GM23338 (cell line): Measurements from ENCODE around the gene IRF2BPL. TPM values are rescaled to one million over a fixed set of nuclear protein-coding genes. Genes with fewer than 3 reads are reported as not detected.
A peak's percentile ranks its signal among the peaks of the same experiment; 100 is the strongest.

ENCODE experiments used
- ATAC-seq: fragments of 200-7000 bp; cut with Tn5 transposase; 3 replicates; pipeline ENCODE4 v1.9.1; 2020
- DNase-seq: peaks from one replicate; pipeline ENCODE4 v3.0.0-alpha.2; 2015; ENCODE audit warnings: low spot score
- H2AFZ ChIP-seq: fragments of 200-600 bp; sonication (generic); 2 replicates; pipeline ENCODE4 v1.8.0; 2016; ENCODE audit warnings: antibody characterized with exemption, mild to moderate bottlenecking, moderate library complexity
- H3F3A ChIP-seq: fragments of 200-600 bp; sonication (generic); replicated peaks from 2 replicates; pipeline ENCODE4 v1.8.0; 2017; ENCODE audit warnings: antibody characterized with exemption, mixed run types, low read depth
- H3K27ac ChIP-seq: fragments of 200-600 bp; sonication (generic); 2 replicates; pipeline ENCODE4 v1.6.1; 2016; ENCODE audit warnings: low read depth
- H3K27me3 ChIP-seq: fragments of 200-600 bp; sonication (generic); 2 replicates; pipeline ENCODE4 v1.8.0; 2016; ENCODE audit warnings: mild to moderate bottlenecking, mixed run types, moderate library complexity; ENCODE audit not compliant: insufficient read depth
- H3K36me3 ChIP-seq: fragments of 200-600 bp; sonication (generic); 2 replicates; pipeline ENCODE4 v1.8.0; 2016; ENCODE audit warnings: mild to moderate bottlenecking; ENCODE audit not compliant: insufficient read depth
- H3K4me1 ChIP-seq: fragments of 200-600 bp; sonication (generic); 2 replicates; pipeline ENCODE4 v1.8.0; 2016; ENCODE audit warnings: mild to moderate bottlenecking, moderate library complexity; ENCODE audit not compliant: insufficient read depth
- H3K4me2 ChIP-seq: fragments of 200-600 bp; sonication (generic); 2 replicates; pipeline ENCODE4 v1.7.1; 2017; ENCODE audit warnings: mixed run types
- H3K4me3 ChIP-seq: fragments of 200-600 bp; sonication (generic); 2 replicates; pipeline ENCODE4 v1.6.1; 2016; ENCODE audit warnings: mixed run types
- H3K79me2 ChIP-seq: fragments of 200-600 bp; sonication (generic); replicated peaks from 2 replicates; pipeline ENCODE4 v1.8.0; 2017; ENCODE audit warnings: mild to moderate bottlenecking; ENCODE audit not compliant: insufficient read depth
- H3K9me2 ChIP-seq: fragments of 200-600 bp; sonication (generic); 2 replicates; pipeline ENCODE4 v1.8.0; 2017; ENCODE audit not compliant: insufficient read depth
- H4K20me1 ChIP-seq: fragments of 200-600 bp; sonication (generic); replicated peaks from 2 replicates; pipeline ENCODE4 v1.8.0; 2017; ENCODE audit warnings: mild to moderate bottlenecking; ENCODE audit not compliant: insufficient read depth
- H3K27ac Mint-ChIP-seq: 2 replicates; pipeline ENCODE4 v1.8.0; 2020; ENCODE audit warnings: inconsistent platforms, mild to moderate bottlenecking, moderate library complexity, mixed read lengths
- H3K27me3 Mint-ChIP-seq: 3 replicates; pipeline ENCODE4 v1.8.0; 2022; ENCODE audit warnings: low read depth, mild to moderate bottlenecking, moderate library complexity, mixed read lengths, inconsistent platforms; ENCODE audit not compliant: insufficient read depth, poor library complexity
- H3K36me3 Mint-ChIP-seq: 3 replicates; pipeline ENCODE4 v1.8.0; 2021; ENCODE audit warnings: low read depth, mild to moderate bottlenecking, inconsistent platforms, moderate library complexity, mixed read lengths
- H3K4me1 Mint-ChIP-seq: 3 replicates; pipeline ENCODE4 v1.8.0; 2020; ENCODE audit warnings: mild to moderate bottlenecking, inconsistent platforms, mixed read lengths
- H3K4me3 Mint-ChIP-seq: 3 replicates; pipeline ENCODE4 v1.8.0; 2021; ENCODE audit warnings: moderate library complexity, mild to moderate bottlenecking, inconsistent platforms, mixed read lengths
- H3K9me3 Mint-ChIP-seq: 3 replicates; pipeline ENCODE4 v1.8.0; 2020; ENCODE audit warnings: moderate library complexity, mild to moderate bottlenecking, inconsistent platforms, mixed read lengths
- CTCF ChIP-seq, 2 experiments: fragments of 200-600 bp in 1 of 2; sonication (generic) in 1 of 2; conservative IDR thresholded peaks; 2 replicates each; pipeline versions ENCODE4 v1.5.1 to v1.6.1; 2016 to 2017; ENCODE audit warnings: antibody characterized with exemption in 2 of 2, low read depth in 2 of 2, mild to moderate bottlenecking in 2 of 2, moderate library complexity in 1 of 2
- ETS1 ChIP-seq: IDR thresholded peaks from 2 replicates; pipeline ENCODE4 v1.6.1; 2016; ENCODE audit warnings: antibody characterized with exemption
- EZH2 ChIP-seq: fragments of 200-600 bp; sonication (generic); IDR thresholded peaks from one replicate; pipeline ENCODE4 v1.8.0; 2017; ENCODE audit warnings: antibody characterized with exemption, mild to moderate bottlenecking, low read depth; ENCODE audit not compliant: unreplicated experiment
- EZH2phosphoT487 ChIP-seq: fragments of 200-600 bp; sonication (generic); IDR thresholded peaks from one replicate; pipeline ENCODE4 v1.8.1; 2018; ENCODE audit warnings: antibody characterized with exemption; ENCODE audit not compliant: unreplicated experiment
- JUNB ChIP-seq: IDR thresholded peaks from one replicate; pipeline ENCODE4 v1.6.1; 2016; ENCODE audit warnings: antibody characterized with exemption; ENCODE audit not compliant: unreplicated experiment
- NANOG ChIP-seq: IDR thresholded peaks from 2 replicates; pipeline ENCODE4 v1.6.1; 2016; ENCODE audit warnings: antibody characterized with exemption, borderline replicate concordance
- POLR2AphosphoS5 ChIP-seq: IDR thresholded peaks from 2 replicates; pipeline ENCODE4 v1.6.1; 2016; ENCODE audit warnings: antibody characterized with exemption, low read depth
- STAT1 ChIP-seq: IDR thresholded peaks from one replicate; pipeline ENCODE4 v1.6.1; 2016; ENCODE audit warnings: antibody characterized with exemption; ENCODE audit not compliant: unreplicated experiment
- ZNF114 ChIP-seq: fragments of 250-450 bp; sonication (Bioruptor Pico); IDR thresholded peaks from 2 replicates; pipeline ENCODE4 v1.5.0; 2020; ENCODE audit warnings: mild to moderate bottlenecking, moderate library complexity
- ZNF331 ChIP-seq: fragments of 250-450 bp; sonication (Bioruptor Pico); IDR thresholded peaks from 2 replicates; pipeline ENCODE4 v1.5.0; 2020; ENCODE audit warnings: low read depth, mild to moderate bottlenecking, moderate library complexity
- ZNF462 ChIP-seq: fragments of 250-450 bp; sonication (Bioruptor Pico); IDR thresholded peaks from 2 replicates; pipeline ENCODE4 v1.5.0; 2020; ENCODE audit warnings: mild to moderate bottlenecking, moderate library complexity
- polyA plus RNA-seq: library from polyadenylated mRNA; unstranded; fragments of >200 nt; fragmentation: Nextera tagmentation; extraction: Ambion mirVana; gene quantifications from 2 replicates; pipeline ENCODE4 v1.2.1, GENCODE V29; 2016
- total RNA-seq: library from RNA; depleted of rRNA; stranded (reverse); fragments of >200 nt; shearing (Covaris generic); gene quantifications from 2 replicates; pipeline ENCODE4 v1.2.3, GENCODE V29; 2014

Gene IRF2BPL
- total and polyA plus RNA-seq, 2 experiments from 2014 or later: 11.2 to 119 TPM

GRCh38 chr14:77032491-77032843 lies 4.0 kb upstream of the IRF2BPL start:
- peaks cover 17% of the 10 kb centered on the region for H3K79me2 ChIP-seq
- no peaks in the 10 kb centered on the region; the same call in none of the 3 replicates for H3K36me3 Mint-ChIP-seq
- peaks cover 3% of the 10 kb centered on the region; the same call in 1 of the 3 replicates for H3K9me3 Mint-ChIP-seq
- no peak for TF ChIP-seq CTCF (conservative IDR thresholded peaks at IDR 0.05; ENCODE audit: low read depth in 2 of 2)
- TF ChIP-seq POLR2AphosphoS5: 0 out of 2 replicates have a peak, but pooled peaks have one; percentile 0
- TF ChIP-seq EZH2phosphoT487: no peak
- H3F3A ChIP-seq: peaks cover 27% of the 10 kb centered on the region
- peak overlapping the region; percentile 95 for H3K27ac Mint-ChIP-seq
- ATAC-seq (no peak), DNase-seq (peak; percentile 42)
- peak overlapping the region; percentile 50 for H3K4me3 ChIP-seq
- H3K4me2 ChIP-seq: peak overlapping the region; percentile 86
- H3K4me1 ChIP-seq: peaks cover 60% of the 10 kb centered on the region
- H3K4me1 Mint-ChIP-seq: peaks cover 61% of the 10 kb centered on the region
- H4K20me1 ChIP-seq: no peaks in the 10 kb centered on the region
- H2AFZ ChIP-seq: no peak overlapping the region
- no peaks in the 10 kb centered on the region for H3K9me2 ChIP-seq
- peak overlapping the region; percentile 75 for H3K4me3 Mint-ChIP-seq
- H3K27ac ChIP-seq: peak overlapping the region; percentile 99
- peaks cover 7% of the 10 kb centered on the region for H3K27me3 ChIP-seq
- peaks cover 24% of the 10 kb centered on the region for H3K27me3 Mint-ChIP-seq
- no peaks in the 10 kb centered on the region for H3K36me3 ChIP-seq

- peaks cover 54% of the 10 kb centered on the region for H3K4me1 ChIP-seq
- no peaks in the 10 kb centered on the region for H4K20me1 ChIP-seq
- H2AFZ ChIP-seq: no peak overlapping the region
- H3K4me3 ChIP-seq: peak overlapping the region; percentile 50
- H3K27me3 ChIP-seq: peaks cover 2% of the 10 kb centered on the region; the same call in 1 of the 2 replicates
- no peaks in the 10 kb centered on the region; the same call in none of the 3 replicates for H3K36me3 Mint-ChIP-seq
- no peaks in the 10 kb centered on the region for H3K9me2 ChIP-seq
- H3K27ac Mint-ChIP-seq: peak overlapping the region; percentile 95
- H3K9me3 Mint-ChIP-seq: peaks cover 3% of the 10 kb centered on the region; the same call in 1 of the 3 replicates
- ATAC-seq (no peak), DNase-seq (no peak)
- peaks cover 24% of the 10 kb centered on the region for H3F3A ChIP-seq
- peak overlapping the region; percentile 75 for H3K4me3 Mint-ChIP-seq
- peaks cover 20% of the 10 kb centered on the region for H3K27me3 Mint-ChIP-seq
- H3K79me2 ChIP-seq: peaks cover 22% of the 10 kb centered on the region
- peak overlapping the region; percentile 86 for H3K4me2 ChIP-seq
- peaks cover 55% of the 10 kb centered on the region for H3K4me1 Mint-ChIP-seq
- no peaks in the 10 kb centered on the region for H3K36me3 ChIP-seq
- H3K27ac ChIP-seq: peak overlapping the region; percentile 99
- TF ChIP-seq ZNF462 (CRISPR knock-in tag): no peak
- no peak for TF ChIP-seq NANOG
- no peak for TF ChIP-seq ZNF114 (CRISPR knock-in tag)
- TF ChIP-seq ETS1: no peak
- no peak for TF ChIP-seq JUNB
- TF ChIP-seq EZH2: no peak
- TF ChIP-seq STAT1: no peak
- TF ChIP-seq ZNF331: no peak
Observed at GRCh38 chr14:77031759-77032490, 3.4 kb upstream of the IRF2BPL start.
